GM19351 (cell line): Measurements from ENCODE around the gene TAF4B.
"Not testable (repeated sequence)": the region's sequence is repeated elsewhere in the genome, so short reads cannot be mapped to it uniquely, and the experiment has no call there.

Experiments
- ATAC-seq: cut with Tn5 transposase; IDR thresholded peaks from one replicate; pipeline ENCODE4 v1.9.1; 2021; ENCODE audit warnings: mild to moderate bottlenecking, moderate library complexity; ENCODE audit not compliant: unreplicated experiment

TAF4B gene

DNA sequence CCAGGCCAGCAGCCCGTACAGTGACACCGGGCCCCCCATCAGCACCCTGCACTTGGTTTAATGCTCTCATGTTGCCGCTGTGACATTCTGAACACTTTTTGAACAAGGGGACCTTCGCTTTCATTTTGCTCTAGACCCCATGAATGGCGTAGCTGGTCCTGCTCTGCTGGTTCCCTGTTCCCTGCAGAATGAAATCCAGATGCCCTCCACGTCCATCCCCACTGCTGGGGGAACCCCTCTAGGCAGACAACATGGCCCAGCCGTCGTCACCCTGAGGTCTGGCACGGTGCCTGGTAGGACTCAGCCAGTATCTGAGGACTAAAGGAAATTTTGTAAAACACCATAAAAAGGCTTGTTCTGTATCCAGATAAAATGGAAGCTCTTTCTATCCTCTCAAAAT, 193.5 kb downstream of the TAF4B start:
- no peak for ATAC-seq

DNA sequence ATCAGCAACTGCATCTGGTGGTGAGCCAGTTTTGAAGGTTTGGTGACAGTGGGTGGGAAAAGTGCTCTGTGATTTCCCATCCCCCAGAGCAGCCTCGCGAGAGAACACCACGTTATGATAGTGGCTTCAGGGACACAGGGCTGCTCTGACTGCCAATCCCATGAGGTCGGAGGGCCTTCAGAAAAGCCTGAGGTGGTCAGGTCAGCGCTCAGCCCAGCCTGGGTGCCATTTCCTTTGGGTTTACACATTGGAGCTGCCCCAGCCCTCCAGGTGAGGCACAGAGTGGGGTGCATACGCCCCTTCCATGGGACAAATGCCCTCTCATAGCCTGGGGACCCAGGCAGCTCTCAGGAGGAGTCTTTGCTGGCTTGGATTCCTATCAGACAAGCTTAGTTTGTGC, 195.3 kb downstream of the TAF4B start:
- ATAC-seq, result no peak

DNA sequence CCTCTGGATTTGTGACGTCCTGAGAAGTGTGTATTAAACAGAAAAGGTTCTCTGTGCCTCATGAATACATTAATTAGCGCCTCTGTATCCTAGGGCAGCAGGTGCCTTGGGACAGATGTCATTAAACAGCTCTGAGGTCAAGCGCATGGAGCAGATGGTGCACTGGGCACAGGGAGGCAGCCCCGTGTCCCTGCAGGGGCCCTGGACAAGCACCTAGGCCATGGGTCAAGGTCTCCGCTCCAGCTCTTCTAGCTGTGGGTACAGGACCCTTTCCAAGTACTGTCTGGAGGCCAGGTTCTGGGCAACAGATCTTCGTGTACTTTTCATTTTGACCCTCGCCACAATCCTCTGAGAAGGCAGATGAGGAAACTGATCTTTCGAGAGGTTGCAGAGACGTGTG, 195.7 kb downstream of the TAF4B start:
- ATAC-seq, result no peak

DNA sequence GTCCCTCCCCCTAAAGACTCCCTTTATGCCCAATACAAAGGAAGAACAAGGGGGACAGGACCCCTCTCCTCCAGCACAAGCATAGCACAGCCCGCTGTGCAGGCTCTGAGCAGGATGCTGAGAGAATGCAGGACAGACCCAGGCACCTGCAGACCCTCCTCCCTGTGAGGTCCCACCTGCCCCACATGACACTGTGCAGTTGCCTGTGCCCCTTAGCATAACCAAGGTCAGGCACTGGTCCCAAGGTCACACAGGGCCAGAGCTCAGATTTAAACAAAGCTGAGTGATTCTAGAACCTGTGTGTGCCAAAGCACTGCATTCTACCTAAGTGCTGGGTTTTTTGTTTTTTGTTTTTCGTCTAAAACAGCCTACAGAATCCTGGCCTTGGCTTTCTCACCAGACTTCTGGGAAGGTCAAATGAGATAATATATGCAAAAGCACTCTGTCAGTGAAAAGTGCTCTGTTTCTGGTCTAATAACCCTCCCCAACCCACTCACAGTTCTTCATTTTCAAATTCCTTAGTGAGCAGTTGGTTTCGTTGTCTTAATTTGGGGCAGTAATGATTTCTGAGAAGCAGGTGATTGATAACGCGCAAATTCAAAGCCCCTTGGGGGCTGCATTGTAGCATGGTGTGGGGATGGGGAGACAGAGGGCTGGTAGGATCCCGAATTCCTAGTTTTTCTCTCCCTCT, 196.4 kb downstream of the TAF4B start:
- ATAC-seq, result peak; percentile 87

DNA sequence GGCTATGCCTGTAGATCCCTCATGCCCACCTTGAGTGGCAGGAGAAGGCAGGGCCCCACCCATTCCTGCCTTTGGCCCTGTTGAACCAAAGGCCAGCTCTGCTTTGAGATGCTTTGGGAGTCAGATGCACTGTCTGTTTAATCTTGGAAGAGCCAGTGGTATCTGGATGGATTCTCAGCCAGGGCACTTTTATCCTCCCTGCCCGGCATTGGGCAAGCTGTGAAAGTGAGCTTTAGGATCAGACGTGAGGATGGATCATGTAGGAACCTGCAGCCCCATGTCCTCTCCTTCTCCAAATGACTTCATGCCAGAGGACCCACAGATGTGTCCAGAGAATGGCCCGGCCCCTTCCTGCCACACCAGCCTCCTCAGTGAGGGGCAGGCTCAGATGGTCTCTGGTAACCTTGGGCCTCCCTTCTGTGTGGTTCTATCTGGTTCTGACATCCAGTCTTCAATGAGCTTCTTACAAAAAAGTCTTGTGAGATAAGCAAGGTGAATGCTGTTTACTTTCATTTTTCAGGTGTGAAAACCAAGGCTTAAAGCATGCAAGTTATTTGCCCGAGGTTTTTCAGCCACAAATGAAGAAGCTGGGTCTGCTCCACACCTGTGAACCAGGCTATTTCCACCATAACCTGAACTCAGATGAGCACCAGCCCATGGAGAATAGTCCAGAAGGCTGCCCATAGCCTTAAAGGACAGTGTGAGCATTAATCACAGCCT, 198.3 kb downstream of the TAF4B start:
- no peak for ATAC-seq

DNA sequence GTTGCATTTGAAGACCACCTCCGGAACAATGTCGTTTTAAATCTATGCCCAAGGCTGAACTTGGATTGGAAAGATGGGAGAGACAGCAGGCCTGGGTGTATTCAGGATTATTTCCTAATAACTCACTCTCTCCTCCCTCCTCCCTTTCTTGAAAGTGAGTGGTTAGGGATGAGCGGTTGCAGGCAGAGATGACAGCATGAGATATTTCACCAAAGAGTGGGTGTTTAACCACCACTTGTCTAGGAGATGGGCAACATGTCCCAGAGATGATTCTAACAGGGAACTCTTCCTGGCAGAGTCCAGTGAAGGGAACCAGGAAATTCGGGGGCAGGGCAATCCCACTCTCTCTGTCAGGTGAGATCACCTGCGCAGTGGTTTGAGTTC, 198.9 kb downstream of the TAF4B start:
- ATAC-seq, result no peak

DNA sequence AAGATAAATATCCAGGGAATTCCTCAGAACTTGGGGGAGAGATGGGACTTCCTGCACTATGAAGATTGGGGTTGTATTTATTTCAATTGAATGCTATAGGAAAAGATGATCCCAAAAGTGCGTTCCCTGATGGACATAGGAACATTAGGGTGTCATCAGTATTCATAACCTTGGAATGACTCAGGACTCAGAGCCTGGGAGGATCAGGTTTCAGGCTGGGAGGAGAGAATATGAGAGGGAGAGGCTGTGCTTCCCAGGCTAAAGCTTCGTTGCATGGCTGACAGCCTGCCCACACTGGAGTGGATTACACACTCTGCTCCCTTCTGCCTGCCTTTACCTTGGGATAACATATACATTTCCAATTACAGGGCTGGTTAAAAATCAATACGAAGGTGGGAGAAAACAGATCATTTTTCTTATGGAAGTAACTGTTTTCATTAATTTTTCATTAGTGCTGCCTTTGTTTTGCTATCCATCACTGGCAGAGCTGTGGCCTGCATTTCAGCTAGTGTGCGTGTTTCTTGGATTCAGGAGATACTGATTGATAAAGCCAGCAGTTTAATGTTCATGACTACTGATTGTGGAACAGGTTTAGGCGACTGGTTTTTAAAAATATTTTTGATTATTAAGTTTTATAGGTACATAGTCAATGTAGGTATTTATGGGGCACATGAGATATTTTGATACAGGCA, 203.4 kb downstream of the TAF4B start:
- no peak for ATAC-seq

DNA sequence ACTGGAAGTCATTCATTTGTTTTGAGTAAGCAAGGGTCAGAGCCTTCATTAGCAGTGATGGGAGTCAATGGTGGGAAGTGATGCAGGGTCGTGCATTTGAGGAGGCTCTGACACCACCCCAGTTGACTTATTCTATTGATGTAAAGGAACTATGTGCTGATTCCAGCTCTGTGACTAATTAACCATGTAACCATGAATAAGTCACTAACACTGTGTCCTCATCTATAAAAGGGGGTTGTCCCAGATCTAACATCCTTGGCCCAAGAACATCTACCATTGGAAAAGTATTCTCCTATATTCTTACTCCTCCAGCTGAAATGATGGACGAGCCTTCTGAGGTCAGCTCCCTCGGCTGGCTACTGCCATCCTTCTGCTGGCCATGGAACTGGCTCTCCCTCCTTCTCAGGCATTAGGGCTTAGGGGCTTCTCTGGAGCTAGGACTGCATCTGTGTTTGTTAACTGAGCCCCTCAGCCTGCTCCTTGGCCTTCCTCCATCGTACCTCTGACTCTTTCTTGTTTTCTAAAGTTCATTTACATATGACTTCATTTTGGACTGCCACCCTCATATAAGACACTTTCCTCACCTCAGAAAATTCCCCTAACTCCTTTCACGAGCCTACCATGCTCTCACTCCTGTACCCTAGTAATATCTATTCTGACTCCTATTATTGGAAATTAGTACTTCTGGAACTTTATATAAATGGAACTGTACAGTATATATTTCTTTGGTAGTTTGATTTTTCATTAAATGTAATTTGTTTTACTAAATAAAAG, 206.6 kb downstream of the TAF4B start:
- peak; percentile 67 for ATAC-seq

DNA sequence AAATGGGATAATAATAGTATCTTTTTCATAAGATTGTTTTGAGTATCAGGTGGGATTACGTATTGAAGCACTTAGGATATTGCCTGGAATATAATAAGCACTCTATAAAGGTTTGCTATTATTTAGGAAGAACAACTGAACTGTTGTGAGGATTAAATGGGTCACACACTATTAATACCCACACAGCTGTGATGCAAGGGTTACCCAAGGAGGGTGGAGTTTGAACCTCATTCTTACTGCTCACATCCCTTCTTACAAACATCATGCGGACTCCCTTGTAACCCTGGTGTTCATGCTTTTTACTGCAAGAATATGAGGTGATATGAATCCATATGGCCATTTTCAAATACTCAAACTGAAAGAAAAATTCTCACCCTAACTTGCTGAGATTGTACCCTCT, 208.6 kb downstream of the TAF4B start:
- no peak for ATAC-seq

DNA sequence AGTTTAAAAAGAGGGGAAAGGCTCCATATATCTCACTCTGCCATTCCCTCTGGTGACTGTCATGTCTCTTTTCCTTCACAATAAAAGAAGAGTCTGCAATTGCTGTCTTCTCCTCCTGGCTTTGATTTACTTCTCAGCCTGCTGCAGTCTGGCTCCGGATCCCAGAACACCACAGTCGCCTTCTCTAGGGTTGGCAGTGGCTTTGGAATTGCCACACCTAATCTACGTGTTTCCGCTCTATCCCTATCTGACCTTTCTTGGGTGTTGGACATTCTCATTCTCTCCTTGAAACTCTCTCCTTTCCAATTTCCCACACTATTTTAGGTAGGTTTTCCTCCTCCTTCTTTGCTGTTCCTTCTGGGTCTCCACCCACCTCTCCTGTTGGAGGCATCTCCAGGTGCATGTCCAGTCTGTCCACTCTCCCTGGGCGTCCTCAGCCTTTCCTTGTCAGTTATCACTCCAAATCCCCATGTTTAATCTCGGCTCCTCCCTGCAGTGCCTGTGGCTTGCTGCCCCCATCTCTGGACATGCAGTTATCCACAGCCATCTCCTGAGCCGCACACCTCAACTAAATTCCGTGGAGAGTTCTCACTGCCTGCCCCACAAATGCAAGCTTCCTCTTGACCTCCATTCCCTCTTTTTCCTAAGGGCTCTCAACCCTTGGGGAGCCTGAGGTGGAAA, 209.3 kb downstream of the TAF4B start:
- no peak for ATAC-seq

DNA sequence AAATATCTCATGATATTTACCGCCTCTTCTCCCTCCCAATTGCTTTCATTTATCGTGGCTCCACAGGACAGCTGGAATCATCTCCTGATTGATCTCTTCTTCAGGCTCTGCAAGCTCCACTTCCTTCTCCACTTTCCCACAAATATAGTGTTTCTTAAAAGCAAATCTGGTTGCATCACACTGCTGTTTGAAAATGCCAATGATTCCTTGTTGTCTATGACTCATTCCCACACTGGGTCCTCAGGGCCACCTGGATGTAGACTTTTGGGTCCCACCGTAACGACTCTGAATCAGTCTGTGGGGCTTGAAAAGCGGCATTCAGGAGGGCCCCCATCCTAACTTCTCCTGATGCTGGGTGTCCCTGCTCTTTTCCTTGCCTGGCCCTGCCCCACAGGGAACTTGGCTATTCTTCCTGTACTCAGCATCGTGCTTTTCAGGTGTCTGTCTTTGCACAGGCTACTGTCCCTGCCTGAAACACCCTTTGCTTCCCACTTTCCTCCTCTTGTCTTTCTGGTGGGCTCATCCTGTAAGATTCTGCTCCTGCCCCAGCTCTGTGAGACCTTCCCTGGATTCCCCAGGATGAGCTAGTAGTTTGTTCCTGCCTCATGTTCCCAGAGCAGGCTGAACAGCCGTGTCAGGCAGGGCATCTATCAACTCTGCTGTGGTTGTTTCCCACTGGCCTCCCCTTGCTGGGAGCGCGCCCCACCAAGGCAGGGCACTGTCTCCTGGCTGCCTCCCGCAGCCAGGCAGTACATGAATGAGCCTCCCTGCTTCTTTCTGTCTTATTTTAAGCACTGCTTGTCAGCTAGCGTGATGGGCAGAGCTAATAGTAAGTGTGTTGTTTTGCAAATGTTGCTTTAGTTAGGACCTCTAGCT, 210.2 kb downstream of the TAF4B start:
- no peak for ATAC-seq

DNA sequence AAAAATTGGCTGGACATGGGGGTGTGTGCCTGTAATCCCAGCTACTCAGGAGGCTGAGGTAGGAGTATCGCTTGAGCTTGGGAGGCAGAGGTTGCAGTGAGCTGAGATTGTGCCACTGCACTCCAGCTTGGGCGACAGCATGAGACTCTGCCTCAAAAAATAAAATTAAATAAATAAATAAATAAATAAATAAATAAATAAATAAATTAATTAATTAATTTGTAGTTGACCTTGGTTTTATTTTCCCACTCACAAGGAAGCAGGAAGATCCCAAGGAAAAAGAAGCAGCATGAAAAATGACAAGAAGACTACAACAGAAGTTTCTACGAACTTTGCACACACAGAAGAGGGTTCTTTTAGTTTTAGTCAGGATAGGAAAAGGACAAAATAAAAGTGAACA, 211.4 kb downstream of the TAF4B start:
- not testable (repeated sequence) for ATAC-seq

DNA sequence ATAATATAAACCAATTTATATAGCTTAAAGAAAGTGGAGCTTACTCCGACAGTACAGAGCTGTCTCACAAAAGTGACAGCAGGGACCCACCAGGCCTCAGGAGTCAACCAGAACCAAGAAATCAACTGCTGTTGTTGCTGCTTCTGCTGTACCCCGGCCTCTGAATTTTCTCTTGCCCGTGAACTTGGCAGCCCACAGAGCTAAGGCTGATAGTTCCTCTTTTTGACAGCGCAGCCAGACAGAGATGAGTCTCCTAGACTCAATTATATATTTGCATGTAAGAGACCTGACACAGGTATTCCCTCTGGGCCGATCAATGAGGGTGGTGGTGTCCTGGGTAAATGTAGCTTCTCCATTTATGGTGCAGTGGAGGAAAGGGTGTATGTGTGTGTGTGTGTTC, 212.7 kb downstream of the TAF4B start:
- ATAC-seq, result peak; percentile 100

DNA sequence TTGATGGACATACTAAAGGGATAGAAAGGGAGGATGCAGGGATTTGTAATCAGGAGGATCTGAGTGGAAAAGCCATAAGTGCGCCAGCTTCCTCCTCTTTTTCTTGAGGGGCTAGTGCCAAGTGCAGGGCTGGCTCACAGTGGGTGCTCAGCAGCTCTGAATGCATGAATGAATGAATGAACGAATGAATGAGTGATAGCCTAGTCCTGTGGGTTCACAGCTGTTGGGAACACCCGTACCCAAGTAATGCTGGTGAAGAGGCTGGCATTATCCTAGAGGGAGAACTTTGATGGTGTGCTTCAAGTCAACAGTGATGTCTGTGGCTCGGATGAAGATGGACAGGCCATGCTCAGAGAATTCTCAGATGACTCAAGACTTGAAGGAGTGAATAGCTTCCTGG, 213.3 kb downstream of the TAF4B start:
- ATAC-seq, result no peak

DNA sequence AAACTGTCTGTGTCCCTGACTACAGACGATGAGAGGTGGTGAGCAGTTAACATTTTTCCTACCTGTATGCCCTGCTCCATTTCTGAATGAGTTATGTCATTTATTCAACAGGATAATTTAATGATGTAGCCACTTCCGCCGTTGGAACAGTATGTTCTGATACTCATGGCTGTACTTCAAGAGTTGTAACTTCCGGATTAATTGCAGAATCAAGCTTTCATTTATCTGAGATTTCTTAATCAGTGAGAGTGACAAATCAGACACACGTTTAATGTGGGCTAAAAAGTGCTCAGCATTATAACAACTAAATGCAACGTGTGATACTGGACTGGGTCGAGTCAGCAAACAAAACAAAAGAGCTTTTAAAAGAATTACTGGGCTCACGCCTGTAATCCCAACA, 214.4 kb downstream of the TAF4B start:
- ATAC-seq, result no peak
